Colon (tissue), 2 donors: ENCODE results near the gene ZNF724.
"Not testable (repeated sequence)": the region's sequence is repeated elsewhere in the genome, so short reads cannot be mapped to it uniquely, and the experiment has no call there.

Experiments
- FAIRE-seq: peaks from 2 replicates; lab custom pipeline; 2012; peaks lifted over from hg19 to GRCh38; lab: Jason Lieb, UNC
- donor health status: control.
- donor health status: control.

Gene ZNF724

GRCh38 chr19:23249911-23250649, at the start of gene ZNF724:
Gene ZNF724 (minus strand): TSS chr19:23250394. CDS start chr19:23250242, 152 bp downstream.
- FAIRE-seq, result peak; percentile 69

DNA sequence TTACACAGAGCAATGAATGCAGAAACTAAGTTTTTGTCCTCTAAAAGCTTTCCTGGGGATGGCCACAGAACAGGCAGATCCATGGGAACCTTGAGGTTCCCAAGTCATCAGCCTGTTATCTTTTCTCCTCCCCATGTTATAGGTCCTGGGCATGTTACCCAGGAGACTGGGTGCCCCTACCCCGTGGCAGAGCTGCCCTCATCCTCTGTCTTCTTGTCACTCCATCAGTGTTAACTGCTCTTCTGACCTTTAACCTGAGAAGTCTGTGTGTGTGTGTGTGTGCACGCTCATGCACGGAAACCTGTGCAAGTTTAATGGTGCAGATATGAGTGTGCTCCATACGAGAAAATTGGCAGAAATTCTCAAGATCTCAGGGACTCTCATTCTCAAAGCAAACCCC, 43.9 kb upstream of the ZNF724 start:
- no peak for FAIRE-seq

DNA sequence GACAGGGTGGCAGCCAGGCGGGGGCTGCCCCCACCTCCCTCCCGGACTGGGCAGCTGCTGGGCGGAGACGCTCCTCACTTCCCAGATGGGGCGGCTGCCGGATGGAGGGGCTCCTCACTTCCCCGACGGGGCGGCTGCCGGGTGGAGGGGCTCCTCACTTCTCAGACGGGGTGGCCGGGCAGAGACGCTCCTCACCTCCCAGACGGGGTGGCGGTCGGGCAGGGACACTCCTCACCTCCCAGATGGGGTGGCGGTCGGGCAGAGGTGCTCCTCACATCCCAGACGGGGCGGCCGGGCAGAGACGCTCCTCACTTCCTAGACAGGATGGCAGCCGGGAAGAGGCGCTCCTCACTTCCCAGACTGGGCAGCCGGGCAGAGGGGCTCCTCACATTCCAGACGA, 39.8 kb upstream of the ZNF724 start:
- FAIRE-seq, result not testable (repeated sequence)

- FAIRE-seq, result no peak
Measured at GRCh38 chr19:23287620-23288019, 37.4 kb upstream of the ZNF724 start.

GRCh38 chr19:23286477-23286876, 36.3 kb upstream of the ZNF724 start:
- no peak for FAIRE-seq

- no peak for FAIRE-seq
Measured at GRCh38 chr19:23285948-23286347, 35.8 kb upstream of the ZNF724 start.

GRCh38 chr19:23285326-23285725, 35.1 kb upstream of the ZNF724 start:
- not testable (repeated sequence) for FAIRE-seq

DNA sequence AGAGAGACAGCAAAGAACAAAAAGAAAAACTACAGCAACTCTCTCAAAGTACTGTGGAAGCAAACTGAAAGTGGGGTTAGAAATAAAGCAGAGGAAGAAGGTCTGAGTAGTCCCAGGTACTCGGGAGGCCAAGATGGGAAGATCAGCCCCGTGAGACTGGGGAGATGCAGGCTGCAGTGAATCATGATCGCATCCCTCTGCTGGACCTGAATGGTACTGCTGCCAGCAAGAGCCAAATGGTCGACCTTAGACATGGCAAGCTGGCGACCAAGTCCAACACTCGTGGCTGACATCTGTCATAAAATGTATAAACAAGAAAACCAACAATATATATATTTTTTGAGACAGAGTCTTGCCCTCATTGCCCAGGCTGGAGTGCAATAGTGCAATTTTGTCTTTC, 33.7 kb upstream of the ZNF724 start:
- no peak for FAIRE-seq

DNA sequence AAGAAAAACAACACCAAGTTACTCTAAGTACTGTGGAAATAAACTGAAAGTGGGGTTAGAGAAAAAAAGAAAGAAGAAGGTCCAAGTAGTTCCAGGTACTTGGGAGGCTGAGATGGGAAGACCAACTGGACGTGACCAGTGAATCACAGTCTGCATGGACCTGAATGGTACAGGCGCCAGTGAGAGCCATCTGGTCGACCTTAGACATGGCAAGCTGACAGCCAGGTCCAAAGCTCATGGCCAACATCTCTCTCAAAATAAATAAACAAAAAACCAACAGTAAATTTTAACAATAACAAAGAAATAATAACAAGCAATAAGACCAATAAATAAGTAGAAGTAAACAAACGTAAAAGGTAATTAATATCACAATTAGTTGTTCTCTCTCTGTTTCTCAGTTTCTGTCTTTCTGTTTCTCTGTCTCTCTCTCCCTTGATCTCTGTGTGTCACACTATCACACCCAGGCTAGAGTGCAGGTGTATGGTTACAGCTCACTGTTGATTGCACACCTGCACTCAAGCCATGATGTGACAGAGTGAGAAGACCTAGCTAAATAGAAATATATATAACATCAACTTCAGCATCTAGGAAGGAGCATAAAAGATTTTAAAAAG, 31.6 kb upstream of the ZNF724 start:
- FAIRE-seq, result no peak

- not testable (repeated sequence) for FAIRE-seq
Measured at GRCh38 chr19:23278118-23278517, 27.9 kb upstream of the ZNF724 start.

DNA sequence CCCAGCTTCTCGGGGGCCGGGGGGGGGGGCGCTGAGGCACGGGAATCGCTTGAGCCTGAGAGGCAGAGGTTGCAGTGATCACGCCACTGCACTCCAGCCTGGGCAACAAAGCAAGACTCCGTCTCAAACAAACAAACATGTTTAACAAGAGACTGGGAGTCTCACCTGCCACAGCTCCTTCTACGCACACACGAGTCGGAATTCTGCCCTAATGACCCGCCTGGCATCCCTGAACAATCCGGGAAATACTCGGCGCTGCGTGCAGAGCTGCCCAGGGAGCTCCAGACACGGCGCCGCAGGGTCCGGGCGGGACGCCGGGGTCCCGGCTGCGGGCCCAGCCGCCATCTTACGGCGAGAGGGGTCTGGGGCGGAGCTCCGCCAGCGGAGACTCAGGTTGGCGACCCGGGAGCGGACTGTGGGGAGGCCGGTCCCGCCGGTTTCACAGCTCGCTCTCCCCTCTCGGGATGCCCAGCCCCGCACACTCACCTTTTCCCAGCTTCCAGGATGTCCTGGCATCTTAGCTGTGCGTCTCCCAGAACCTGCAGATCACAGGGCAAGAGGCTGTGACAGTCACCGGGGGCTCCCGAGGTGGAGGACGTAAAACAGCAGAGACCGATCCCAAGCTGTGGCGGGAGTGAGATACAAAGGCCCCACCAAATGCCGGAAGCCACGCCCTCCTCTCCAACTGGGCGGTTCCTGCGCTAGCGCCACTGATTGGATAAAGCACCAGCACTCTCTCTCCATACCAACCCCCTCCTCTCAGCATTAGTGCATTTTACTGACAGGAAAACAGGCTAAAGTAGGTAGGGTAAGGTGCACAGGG, 23.6 kb upstream of the ZNF724 start:
- no peak for FAIRE-seq

DNA sequence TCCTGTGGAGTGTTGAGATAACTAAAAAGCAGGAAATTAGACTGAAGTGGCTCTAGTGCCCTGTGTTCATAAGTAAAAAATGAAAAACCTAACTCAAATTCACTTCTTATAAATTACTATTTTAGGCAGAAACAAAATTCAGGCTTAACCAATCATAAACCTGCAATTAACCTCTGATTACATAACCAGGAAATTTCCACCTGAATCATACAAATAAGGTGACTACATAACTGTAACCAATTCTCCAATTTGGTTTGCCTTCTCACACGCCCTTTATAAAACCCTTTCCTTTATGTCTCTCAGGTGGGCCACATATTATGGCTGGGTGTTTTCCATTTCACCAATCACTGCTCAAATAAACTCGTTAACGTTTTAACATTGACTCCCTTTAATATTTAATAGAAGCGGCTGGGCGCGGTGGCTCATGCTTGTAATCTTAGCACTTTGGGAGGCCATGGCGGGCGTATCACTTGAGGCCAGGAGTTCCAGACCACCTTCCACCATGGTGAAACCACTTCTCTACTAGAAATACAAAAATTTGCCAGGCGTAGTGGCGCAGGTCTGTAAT, 22.9 kb upstream of the ZNF724 start:
- FAIRE-seq, result no peak

- no peak for FAIRE-seq
Measured at GRCh38 chr19:23263870-23264590, 13.8 kb upstream of the ZNF724 start.

GRCh38 chr19:23263396-23263795, 13.2 kb upstream of the ZNF724 start:
- no peak for FAIRE-seq

GRCh38 chr19:23262920-23263319, 12.7 kb upstream of the ZNF724 start:
- no peak for FAIRE-seq

DNA sequence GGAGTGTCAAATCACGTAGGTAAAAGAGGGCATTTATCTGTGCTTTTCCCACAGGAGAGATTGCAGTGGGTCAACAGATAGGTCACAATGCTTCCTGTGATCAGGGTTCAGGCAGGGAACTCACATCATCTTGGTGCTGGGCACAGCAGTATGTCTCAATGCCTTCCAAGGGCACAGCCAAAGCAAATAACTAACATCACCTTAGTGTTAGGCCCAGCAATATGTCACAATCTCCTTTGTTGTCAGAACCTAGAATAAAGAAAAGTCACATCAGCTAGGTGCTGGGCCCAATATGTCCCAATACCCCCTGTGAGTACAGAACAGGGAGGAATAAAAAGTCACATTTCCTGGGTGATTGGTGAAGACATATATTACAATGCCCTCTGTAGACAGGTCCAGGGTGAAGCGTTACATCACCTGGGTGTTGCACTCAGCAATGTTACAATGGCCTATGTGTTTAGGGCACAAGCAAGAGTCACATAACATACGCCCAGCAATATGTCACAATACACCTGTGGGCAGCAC, 11.4 kb upstream of the ZNF724 start:
- no peak for FAIRE-seq

- FAIRE-seq, result no peak
Measured at GRCh38 chr19:23260956-23261355, 10.8 kb upstream of the ZNF724 start.

DNA sequence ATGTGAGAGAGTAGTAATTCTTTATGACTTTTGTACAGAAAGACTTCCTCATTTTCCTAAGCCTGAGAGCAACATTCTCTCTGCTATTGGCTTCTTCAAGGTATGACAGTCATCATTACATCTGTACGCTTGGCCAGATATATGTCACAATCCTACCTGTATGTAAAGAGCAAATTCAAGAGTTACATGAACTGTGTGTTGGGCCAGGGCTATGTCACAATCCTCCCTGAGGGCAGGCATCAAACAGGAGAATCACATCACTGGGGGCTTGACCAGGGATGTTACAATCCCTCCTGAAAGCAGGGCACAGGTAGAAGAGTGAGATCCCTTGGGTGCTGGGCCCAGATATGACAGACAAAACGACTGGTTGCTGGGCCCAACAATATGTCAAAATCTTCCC, 9.8 kb upstream of the ZNF724 start:
- FAIRE-seq, result no peak

DNA sequence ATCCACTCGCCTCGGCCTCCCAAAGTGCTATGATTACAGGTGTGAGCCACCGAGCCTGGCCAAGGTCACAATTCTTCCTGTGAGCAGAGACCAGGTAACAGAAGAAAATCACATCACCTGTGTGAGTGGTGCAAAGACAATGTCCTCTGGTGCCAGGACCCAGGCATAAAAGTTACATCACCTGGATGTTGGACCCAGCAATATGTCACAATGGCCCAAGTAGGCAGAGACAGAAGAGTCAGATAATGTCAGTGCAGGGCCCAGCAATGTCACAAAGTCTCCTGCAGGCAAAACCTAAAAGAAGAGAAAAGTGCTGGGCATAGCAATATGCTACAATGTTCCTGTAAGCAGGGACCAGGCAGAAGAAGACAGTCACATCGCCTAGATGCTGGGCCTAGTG, 5.5 kb upstream of the ZNF724 start:
- FAIRE-seq, result no peak

GRCh38 chr19:23254141-23254910, 4.1 kb upstream of the ZNF724 start:
- no peak for FAIRE-seq

DNA sequence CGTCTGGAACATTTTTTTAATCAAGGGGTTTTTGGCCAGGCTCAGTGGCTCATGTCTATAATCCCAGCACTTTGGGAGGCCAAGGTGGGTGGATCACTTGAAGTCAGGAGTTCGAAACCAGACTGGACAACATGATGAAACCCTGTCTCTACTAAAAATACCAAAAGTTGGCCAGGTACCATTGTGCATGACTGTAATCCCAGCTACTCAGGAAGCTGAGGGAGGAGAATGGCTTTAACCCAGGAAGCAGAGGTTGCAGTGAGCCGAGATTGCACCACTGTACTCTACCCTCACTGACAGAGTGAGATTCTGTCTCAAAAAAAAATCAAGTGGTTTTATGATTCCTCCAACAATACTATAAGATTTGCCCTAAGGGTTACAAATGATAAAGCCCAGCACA, 3.1 kb upstream of the ZNF724 start:
- not testable (repeated sequence) for FAIRE-seq
